ENCODE measurements around the gene KISS1R. TPM values are rescaled to one million over a fixed set of nuclear protein-coding genes. Genes with fewer than 3 reads are reported as not detected.
A peak's percentile ranks its signal among the peaks of the same experiment; 100 is the strongest.

The KISS1R gene
- total RNA-seq, 1 donor from 2014 or later, result 6.1 TPM

DNA sequence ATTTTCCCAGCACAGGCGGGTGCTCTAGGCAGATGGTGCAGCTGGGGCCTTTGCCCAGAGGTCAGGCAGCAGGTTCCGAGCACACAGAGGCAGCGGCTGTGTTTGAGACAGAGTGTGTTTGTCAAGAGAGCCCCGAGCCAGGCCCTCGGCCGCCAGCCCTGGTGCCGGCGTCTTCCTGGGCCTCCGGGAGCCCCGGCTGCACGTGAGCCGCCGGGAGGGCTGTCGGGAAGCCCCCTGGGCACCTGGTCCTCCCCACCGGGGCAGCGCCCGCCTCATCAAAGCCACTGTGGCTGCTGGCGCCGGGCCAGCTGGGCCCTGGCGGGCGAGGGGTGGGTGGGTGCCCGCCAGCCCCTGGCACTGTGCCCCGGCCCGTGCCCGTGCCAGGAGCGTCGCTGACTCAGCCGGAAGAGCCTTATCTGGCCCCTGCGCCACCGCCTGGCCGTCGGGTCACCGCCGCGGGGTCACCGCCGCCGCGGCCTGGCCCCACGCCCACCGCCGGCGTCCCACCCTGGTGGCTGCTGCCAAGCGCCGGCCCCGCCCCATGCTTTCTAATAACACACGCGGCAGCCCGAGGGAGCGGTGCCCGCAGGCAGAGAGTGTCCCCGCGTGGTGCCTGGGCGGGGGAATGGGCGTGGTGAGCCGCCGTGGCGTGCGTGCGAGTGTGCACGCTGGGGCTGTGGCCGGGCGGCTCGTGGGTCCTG, 23.6 kb downstream of the KISS1R start:
- TF ChIP-seq, protein P1, sequence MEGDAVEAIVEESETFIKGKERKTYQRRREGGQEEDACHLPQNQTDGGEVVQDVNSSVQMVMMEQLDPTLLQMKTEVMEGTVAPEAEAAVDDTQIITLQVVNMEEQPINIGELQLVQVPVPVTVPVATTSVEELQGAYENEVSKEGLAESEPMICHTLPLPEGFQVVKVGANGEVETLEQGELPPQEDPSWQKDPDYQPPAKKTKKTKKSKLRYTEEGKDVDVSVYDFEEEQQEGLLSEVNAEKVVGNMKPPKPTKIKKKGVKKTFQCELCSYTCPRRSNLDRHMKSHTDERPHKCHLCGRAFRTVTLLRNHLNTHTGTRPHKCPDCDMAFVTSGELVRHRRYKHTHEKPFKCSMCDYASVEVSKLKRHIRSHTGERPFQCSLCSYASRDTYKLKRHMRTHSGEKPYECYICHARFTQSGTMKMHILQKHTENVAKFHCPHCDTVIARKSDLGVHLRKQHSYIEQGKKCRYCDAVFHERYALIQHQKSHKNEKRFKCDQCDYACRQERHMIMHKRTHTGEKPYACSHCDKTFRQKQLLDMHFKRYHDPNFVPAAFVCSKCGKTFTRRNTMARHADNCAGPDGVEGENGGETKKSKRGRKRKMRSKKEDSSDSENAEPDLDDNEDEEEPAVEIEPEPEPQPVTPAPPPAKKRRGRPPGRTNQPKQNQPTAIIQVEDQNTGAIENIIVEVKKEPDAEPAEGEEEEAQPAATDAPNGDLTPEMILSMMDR (IDR thresholded peaks at IDR 0.05; ENCODE audit: unreplicated experiment), result no peak
- peaks cover 11% of the 10 kb centered on the region for H3K4me1 Mint-ChIP-seq (ENCODE audit: low read depth)
- H3K9me3 Mint-ChIP-seq (ENCODE audit: low read depth), result no peaks in the 10 kb centered on the region
- peaks cover 36% of the 10 kb centered on the region for H3K36me3 Mint-ChIP-seq (ENCODE audit: insufficient read depth)
- no peak overlapping the region for H3K4me3 Mint-ChIP-seq (ENCODE audit: low read depth)
- H3K27me3 Mint-ChIP-seq, result no peaks in the 10 kb centered on the region
- no peak for DNase-seq (ENCODE audit: low spot score, unreplicated experiment)
- H3K27ac Mint-ChIP-seq, result peak overlapping the region; percentile 95

DNA sequence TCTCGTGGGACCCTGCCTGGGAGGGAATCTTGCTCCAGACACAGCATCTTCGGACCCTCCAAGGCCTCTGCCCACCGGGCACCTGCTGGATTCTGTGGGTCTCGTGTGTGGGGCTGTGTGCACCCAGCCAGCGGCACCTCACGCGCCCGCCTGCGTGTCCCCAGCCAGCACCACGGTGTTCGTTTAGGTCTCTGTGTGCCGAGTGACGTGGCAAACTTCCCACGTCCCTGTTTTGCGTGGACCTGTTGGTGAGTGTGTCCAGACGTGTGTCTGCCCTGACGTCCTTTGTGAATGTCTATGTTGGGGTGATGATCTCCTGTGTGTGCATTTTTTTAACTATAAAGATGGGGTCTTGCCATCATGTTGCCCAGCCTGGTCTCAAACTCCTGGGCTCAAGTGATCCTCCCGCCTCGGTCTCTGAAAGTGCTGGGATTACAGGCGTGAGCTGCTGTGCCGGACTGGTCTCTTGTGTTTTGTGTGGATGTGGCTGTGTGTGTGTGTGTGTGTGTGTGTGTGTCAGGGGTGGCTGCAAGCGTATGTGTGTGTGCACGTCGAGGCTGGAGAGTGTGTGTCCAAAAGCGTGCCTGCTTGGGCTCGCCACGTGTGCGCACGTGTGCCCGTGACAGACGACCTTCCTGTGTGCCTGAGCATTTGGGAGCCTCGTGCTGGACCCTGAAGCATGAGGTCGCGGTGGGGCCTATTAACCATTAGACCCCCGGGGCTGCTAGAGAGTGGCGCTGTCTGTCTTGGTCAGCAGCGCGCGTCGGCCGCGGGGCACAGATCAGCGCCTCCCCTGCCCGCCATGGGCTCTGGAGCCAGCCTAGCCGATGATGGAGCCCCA, 24.4 kb downstream of the KISS1R start:
- Mint-ChIP-seq H3K4me3 (ENCODE audit: low read depth) (no peak overlapping the region), H3K9me3 (ENCODE audit: low read depth) (no peaks in the 10 kb centered on the region), H3K27ac (peak overlapping the region; percentile 90), H3K27me3 (no peaks in the 10 kb centered on the region), H3K4me1 (ENCODE audit: low read depth) (peaks cover 11% of the 10 kb centered on the region), H3K36me3 (ENCODE audit: insufficient read depth) (peaks cover 33% of the 10 kb centered on the region)
- no peak for DNase-seq (ENCODE audit: low spot score, unreplicated experiment)
- TF ChIP-seq, protein P1 (IDR thresholded peaks at IDR 0.05; ENCODE audit: unreplicated experiment), result no peak

DNA sequence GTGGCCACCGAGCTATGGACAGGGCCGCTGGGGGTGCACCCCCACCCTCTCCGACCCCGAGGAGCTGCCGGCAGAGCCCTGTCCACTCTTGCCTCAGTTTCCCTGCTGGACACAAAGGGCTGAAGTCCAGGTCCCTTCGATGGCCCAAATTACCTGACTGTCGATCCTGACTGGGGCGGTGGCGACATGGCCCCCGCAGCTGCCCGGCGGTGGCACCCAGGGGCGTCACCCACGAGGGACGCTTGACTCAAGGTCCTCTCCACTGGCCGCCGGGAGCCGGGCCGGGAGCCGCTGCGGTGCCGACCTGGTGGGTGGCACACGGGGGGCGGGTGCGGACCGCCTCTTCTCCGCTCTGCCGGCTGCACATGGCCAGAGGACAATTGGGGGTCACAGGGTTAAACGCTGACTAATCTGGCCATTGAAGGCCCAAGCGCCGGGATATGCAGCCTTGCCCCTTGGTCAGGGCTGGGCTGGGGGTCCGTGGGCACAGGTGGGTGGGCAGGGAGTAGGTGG, 25.1 kb downstream of the KISS1R start:
- Mint-ChIP-seq H3K4me3 (ENCODE audit: low read depth) (no peak overlapping the region), H3K36me3 (ENCODE audit: insufficient read depth) (peaks cover 28% of the 10 kb centered on the region), H3K9me3 (ENCODE audit: low read depth) (no peaks in the 10 kb centered on the region), H3K4me1 (ENCODE audit: low read depth) (peaks cover 11% of the 10 kb centered on the region), H3K27ac (no peak overlapping the region), H3K27me3 (no peaks in the 10 kb centered on the region)
- TF ChIP-seq, protein P1 (IDR thresholded peaks at IDR 0.05; ENCODE audit: unreplicated experiment), result no peak
- DNase-seq (ENCODE audit: low spot score, unreplicated experiment), result no peak

DNA sequence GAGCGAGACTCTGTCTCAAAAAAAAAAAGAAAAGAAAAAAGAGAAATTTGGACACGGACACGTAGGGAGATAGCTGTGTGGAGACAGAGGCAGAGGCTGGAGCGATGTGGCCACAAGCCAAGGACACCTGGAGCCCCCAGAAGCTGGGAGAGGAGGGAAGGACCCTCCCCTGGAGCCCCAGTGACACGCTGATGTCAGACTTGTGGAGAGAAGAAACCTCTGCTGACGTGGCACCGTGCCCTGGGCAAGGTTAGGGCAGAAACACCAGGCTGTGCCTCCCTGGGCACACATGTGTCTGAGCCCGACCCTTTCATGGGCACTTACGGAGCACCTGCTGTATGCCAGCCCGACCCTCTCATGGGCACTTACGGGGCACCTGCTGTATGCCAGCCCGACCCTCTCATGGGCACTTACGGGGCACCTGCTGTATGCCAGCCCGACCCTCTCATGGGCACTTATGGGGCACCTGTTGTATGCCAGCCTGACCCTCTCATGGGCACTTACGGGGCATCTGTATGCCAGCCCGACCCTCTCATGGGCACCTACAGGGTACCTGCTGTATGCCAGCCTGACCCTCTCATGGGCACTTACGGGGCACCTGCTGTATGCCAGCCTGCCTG, 26.5 kb downstream of the KISS1R start:
- H3K27ac Mint-ChIP-seq, result no peak overlapping the region
- no peaks in the 10 kb centered on the region for H3K9me3 Mint-ChIP-seq (ENCODE audit: low read depth)
- H3K27me3 Mint-ChIP-seq, result no peaks in the 10 kb centered on the region
- peaks cover 9% of the 10 kb centered on the region for H3K4me1 Mint-ChIP-seq (ENCODE audit: low read depth)
- H3K4me3 Mint-ChIP-seq (ENCODE audit: low read depth), result no peak overlapping the region
- DNase-seq (ENCODE audit: low spot score, unreplicated experiment), result no peak
- peaks cover 23% of the 10 kb centered on the region for H3K36me3 Mint-ChIP-seq (ENCODE audit: insufficient read depth)
- TF ChIP-seq, protein P1 (IDR thresholded peaks at IDR 0.05; ENCODE audit: unreplicated experiment), result no peak

DNA sequence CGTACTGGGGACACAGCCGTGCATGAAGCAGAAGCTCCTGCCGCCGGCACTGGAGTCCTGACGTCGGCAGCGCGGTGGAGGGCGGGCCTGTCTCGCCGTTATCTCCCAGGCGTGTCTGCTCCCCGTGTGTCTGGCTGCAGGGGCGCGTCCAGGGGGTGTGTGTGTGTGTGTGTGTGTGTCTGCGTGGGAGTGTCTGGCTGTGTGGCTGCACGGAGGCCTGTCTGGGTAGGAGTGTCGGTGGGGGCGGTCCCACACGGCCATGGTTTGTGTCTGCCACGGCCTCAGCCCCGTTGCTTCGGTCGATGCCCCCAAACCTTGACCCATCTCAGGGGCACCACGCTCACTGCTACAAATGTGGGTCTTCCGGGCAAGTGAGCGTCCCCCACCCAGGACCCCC, 27.0 kb downstream of the KISS1R start:
- TF ChIP-seq, protein P1 (IDR thresholded peaks at IDR 0.05; ENCODE audit: unreplicated experiment), result no peak
- Mint-ChIP-seq H3K27me3 (no peaks in the 10 kb centered on the region), H3K9me3 (ENCODE audit: low read depth) (no peaks in the 10 kb centered on the region), H3K36me3 (ENCODE audit: insufficient read depth) (peaks cover 22% of the 10 kb centered on the region), H3K4me1 (ENCODE audit: low read depth) (peaks cover 9% of the 10 kb centered on the region), H3K4me3 (ENCODE audit: low read depth) (no peak overlapping the region), H3K27ac (peak overlapping the region; percentile 86)
- DNase-seq (ENCODE audit: low spot score, unreplicated experiment), result no peak

Measured in progenitor cell of endocrine pancreas (in vitro differentiated cells).